HG02588 (cell line): ENCODE data around the gene TMEM164.
A peak's percentile ranks its signal among the peaks of the same experiment; 100 is the strongest.
"Not testable (repeated sequence)": the region's sequence is repeated elsewhere in the genome, so short reads cannot be mapped to it uniquely, and the experiment has no call there.

ENCODE experiments used
- ATAC-seq: cut with Tn5 transposase; IDR thresholded peaks from one replicate; pipeline ENCODE4 v1.9.1; 2021; ENCODE audit warnings: mild to moderate bottlenecking, moderate library complexity; ENCODE audit not compliant: unreplicated experiment

TMEM164 gene

DNA sequence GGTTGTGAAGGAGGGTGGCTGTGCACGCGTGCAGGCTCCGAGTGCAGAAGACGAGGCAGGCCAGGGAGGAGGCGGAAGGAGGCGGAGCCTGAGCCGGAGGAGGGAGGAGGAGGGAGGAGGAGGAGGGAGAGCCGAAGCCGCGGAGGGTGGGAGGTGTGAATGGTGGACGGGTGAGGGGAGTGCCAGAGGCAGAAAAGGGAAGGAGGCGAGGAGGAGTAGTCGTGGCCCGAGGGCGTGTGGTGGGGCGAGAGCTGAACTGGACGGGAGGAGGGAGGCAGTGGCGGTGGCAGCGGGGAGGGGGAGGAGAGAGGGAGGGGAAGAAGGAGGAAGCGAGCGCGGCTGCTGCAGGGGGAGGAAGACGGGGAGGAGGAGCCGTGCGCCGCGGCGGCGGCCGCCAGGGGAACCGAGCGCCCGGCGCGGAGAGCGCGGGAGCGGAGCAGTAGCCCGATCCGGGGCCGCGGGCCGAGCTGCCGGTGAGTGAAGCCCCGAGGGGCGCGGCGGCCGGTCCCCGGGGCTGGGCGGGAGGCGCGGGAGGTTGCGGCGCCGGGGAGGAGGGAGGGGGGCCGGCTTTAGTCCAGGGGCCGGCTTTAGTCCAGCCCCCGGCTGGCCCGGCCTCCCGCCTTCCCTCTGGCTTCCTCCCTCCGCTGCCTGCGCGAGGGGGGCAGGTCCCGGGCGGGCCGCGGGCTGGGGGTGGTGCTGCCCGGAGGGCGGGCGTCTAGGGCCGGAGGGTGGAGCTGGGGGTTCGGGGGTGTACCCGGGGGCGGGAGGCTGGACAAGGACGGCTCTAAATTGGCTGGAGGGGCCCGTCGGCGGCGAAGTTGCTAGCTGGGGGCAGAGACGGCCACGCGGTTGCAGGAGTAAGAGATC lies at the start of gene TMEM164:
TMEM164 (plus strand) TSS at position 815 of the 867 bp plus-strand sequence. CDS start 661 bp downstream, outside the sequence.
- ATAC-seq, result peak; percentile 83

DNA sequence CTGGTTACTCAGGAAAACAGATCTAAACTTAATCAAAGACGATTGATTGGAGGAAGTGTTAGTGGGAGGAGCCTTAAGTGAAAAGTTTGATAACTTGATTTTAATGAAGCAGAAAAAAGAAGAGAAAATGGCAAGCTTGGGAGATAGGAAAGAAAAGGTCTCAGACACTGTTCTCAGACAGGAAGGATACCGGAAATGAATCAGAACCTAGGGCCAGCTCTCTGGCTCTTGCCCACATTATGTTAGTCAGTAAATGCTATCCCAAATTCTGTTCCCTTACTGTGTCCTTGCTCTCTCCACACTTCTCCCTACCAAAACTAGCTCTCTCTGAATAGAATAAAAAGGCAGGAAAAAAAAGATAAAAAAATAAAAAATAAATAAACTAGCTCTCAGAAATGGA lies 48.6 kb upstream of the TMEM164 start:
- ATAC-seq, result no peak

DNA sequence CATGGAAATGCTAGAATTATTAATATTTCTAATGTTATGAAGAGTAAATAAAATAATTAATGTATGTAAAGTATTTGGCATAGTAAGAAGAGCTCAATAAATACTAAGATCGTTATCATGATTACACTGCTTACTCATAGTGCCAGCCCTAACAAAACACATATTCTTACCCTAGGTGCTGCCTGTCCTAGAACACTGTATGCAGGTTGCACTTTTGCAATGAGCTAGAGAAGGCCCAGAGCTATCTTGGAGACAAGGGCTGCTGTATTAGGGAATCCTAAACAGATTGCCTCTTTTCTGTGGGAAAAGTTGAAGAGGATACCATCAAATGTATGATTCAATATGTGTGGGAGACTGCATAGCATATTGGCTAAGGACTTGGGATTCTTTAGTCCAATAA lies 48.0 kb upstream of the TMEM164 start:
- ATAC-seq, result no peak

DNA sequence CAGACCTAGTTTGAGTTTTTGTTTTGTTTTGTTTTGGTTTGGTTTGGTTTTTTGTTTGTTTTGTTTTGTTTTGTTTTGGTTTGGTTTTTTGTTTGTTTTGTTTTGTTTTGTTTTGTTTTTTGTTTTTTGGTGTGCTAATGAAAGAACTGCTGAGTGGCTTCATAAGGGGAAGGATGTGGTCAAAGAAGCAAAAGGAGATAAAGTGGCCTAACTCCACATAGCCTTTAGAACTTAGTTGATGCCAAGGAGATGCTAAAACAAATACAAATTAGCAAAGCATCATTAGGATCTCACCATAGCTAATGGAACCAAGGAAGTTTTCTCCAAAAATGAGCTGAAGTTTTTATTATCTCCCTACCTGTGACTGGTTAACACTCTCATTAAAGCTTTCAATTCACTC lies 44.6 kb upstream of the TMEM164 start:
- ATAC-seq, result no peak

DNA sequence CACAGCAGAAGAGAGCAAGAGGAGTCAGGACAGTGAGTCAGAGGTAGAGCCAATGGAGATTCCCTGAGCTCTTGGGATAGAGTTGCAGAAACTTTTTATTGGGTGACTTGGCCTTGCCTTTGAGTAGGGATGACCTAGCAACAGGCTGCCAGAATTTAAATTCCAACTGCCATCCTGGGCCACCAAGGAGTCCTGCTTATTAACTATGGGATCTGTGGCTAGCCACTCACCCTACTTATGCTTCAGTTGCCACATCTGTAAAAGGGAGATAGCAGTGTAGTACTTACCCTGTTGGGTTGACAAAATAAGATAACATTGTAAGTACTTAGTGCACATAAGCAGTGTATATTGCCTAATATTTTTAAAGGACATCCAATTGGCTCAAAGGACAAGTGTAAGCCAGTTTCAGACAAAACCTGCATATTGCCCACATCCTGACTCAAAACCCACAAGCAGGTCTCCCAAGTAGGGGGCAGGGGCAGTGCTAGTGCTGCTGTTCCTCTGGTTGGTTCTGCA lies 43.5 kb upstream of the TMEM164 start:
- ATAC-seq, result no peak

DNA sequence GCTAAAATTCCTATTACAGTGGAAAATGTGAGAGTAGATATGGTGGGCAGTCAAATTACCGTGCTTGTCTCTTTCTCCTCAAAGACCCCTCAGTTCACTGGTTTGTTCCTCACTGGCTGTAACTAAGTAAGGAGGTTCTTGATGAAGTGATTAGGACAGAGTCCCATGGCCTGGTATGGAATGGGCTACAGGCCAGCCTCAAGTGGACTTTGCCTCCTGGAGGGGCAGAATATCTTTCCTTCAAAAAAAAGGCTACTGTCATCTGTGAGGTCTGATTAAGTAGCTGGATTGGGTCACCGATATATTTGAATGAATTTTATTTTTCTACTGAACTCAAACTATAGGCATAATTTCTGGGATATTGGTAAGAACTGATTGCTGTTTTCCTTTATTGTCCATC lies 38.5 kb upstream of the TMEM164 start:
- no peak for ATAC-seq

DNA sequence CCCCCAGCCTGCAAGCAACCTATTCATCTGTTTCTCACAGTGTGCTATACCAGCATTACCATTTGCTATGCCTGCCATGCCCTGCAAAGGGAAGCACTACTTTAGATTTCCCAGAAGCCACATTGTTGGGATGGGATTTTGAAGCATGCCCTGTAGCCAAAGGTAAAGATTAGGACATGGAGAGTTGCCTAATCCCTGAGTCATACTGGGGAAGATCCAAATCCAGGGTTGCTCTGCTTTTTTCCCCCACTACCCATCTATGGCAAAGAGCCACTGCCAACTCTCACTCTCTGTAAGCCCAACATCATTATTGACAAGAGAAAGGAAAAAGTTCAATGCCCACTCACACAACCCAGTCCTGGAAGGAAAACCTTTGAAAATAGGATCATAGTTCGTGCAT lies 36.7 kb upstream of the TMEM164 start:
- ATAC-seq, result no peak

DNA sequence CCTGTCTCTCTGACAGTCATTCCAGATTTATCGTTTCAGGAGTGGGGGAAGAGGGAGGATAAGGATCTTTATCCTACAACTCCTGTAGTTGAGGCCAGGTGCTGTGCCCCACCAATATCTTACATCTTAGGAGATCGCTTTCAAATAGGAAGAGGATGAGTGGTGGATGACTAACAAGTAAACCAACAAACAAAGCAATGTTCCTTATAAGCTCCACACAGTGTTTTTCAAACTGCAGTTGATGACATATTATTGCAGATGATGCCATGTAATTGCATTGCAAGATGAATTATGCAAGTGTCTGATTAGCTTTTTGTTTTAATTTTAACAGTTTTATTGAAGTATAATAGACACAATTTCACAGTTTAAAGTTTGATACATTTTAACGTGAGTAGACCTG lies 35.8 kb upstream of the TMEM164 start:
- ATAC-seq, result no peak

DNA sequence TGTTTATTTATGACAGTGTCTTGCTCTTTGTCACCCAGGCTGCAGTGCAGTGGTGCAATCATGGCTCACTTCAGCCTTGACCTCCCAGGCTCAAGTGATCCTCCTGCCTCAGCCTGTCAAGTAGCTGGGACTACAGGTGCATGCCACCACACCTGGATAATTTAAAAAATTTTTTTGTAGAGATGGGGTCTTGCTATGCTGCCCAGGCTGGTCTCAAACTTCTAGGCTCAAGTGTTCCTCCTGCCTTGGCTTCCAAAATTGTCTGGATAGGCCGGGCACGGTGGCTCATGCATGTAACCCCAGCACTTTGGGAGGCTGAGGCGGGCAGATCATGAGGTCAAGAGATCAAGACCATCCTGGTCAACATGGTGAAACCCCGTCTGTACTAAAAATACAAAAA lies 32.1 kb upstream of the TMEM164 start:
- ATAC-seq, result not testable (repeated sequence)

DNA sequence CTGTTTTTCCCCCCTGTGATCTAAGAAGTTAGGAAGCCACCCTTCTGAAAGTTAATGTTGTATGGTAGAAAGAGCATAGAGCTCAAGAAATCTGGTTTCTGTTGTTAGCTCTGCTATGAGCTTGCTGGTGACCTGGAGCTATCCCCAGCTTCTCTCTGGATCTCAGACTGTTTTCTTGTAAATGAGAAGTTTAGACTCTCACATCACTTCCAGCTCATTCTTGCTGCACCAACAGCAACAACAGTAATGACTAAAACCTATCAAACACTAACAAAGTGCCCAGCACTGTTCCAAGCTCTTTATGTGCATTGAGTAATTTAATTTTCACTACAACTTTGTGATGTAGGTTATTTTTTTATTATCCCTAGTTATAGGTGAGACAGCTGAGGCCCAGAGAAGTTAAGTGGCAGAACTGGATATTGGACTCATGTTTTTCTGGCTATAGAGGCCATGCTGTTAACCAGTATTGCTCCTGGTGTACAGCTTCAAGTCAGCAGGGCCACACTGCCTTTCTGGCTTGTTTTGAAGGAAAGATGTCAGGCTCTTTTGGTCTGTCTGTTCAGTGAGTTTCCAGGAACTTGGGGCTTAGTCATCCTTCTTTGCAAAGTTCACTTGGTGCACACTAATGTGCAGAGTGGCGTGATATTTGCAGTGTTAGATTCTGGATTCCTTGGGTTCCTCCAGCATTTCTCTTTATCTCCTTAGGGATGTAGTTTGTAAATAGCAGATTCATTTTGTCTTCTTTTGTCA lies 27.8 kb upstream of the TMEM164 start:
- ATAC-seq, result no peak

DNA sequence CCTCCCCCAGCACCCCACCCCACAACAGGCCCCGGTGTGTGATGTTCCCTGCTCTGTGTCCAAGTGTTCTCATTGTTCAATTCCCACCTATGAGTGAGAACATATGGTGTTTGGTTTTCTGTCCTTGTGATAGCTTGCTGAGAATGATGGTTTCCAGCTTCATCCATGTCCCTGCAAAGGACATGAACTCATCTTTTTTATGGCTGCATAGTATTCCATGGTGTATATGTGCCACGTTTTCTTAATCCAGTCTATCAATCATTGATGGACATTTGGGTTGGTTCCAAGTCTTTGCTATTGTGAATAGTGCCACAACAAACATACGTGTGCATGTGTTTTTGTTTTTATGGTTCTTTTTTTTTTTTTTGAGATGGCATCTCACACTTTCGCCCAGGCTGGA lies 17.7 kb upstream of the TMEM164 start:
- ATAC-seq, result not testable (repeated sequence)

DNA sequence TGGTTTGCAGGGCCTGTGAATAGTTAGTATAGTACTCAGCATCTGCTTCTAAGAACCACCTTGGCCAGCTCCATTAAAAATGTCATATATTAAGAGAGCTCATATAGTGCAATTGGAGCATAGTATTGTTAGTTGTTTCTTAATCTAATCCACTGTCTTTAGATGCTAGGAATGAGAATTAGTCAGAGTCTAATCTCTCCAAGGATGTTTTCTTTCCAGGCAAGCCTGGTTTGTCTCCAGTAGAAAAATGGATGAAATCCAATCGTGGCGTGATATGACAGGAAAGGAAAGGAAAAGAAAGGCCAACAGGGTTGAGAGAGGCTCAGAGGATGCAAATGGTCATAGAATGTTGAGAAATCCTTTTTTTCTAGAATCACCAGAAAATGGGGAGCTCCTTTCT lies 15.0 kb upstream of the TMEM164 start:
- ATAC-seq, result no peak

DNA sequence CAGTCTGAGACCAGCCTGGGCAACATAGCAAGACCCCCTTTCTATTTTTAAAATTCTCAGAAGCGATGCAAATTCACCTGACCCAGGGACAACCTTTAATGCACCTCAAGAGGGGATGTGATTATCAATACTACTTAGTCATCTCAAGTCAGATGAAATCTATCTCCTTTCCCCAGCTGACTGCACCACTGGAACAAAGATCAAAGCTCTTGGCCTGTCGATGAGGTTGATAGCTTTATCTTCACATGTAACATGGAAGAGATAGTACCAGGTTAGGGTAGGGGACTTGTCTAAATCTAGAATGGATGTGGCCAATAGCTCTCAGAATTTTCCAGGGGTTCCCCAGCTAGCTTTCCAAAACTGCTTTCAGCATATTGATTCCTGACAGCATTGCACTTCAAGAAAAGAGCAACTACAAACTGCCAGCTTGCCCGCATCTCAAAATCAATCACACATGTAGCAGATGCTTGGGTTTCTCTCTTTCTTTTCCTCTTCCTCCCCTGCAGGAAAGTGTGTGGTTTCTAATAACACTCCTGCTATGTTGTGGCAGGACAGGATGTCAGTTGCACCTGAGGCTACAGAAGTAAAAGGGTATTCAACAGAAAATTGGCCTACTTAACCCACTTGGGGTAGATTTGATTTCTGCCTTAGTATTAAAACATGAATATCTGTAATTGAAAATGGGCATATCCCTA lies 12.2 kb upstream of the TMEM164 start:
- ATAC-seq, result no peak

DNA sequence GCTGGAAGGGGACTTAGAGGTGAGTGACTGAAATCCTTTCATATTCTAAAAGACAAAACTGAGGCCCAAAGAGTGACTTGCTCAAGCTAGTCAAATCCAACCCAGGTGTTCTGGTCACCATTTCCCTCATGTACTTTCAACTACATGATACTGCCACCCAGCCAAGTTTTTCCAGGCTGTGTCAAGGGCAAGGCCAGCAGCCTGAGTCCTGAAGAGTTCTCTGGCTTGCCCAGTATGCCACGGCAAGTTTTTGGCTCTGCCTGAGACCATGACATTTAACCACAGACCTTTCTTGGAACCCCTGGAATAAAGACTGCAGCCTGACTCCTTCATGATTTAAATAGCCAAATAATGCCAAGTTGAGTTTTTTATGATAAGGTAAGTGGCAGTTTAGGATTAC lies 10.7 kb upstream of the TMEM164 start:
- no peak for ATAC-seq

DNA sequence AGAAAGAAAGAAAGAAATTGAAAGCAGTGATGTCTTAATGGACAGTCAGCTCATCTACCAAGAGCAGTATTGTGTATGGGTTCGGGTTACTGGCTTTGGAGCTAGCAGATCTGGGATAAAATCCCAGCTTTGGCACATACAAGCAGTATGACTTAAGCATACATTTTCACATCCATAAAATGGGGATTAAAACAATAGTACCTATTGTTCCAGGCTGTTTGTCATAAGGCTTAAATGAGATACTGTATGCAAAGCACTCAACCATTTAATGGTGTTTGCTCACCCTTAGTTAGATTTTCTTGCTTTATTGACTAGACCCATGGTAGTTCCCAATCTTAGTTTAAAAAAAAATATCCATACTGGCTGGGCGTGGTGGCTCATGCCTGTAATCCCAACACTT lies 7.8 kb upstream of the TMEM164 start:
- ATAC-seq, result no peak

DNA sequence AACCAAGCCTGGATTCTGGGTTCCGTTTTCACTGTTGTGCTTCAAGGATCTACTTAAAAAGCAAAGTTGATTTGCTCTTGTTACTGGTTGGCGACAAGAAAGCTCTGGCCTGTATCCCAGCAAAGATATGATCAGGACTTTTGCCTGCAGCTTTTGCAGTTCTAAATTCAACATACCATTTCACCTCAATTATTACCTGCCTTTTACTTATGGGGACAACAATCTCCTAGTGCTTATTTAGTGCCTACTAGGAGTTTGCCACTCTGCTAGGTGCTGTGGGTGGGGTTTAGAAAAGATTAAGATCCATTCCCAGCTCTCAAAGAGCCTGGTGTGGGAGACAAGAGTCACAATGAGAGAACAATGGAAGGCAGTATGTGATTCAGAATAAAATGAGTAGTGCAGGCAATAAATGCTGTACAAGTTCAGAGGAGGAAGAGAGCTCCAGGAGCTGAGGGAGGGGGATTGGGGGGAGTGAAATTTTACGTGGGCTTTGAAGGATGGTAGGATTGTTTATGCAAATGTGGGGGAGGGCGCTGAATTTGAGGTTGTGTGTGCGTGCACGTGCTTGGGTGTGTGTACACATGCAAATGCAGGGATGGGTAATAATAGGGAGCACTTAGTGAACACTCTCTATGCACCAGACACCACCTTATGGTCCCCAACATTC lies 5.0 kb upstream of the TMEM164 start:
- ATAC-seq, result no peak

DNA sequence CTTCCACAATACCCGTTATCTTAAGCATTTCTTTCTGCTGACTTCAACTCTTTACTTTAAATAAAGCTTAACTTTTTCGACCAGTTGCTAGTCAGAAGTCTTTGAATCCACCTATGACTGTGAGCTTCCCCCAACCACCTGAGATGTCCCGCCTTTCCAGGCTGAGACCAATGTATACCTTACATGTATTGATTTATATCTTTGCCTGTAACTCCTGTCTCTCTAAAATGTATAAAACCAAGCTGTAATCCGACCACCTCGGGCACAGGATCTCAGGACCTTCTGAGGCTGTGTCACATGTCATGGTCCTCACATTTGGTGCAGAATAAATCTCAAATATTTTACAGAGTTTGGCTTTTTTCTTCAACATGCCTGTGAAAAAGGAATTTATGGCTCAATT lies 2.9 kb upstream of the TMEM164 start:
- ATAC-seq, result no peak

DNA sequence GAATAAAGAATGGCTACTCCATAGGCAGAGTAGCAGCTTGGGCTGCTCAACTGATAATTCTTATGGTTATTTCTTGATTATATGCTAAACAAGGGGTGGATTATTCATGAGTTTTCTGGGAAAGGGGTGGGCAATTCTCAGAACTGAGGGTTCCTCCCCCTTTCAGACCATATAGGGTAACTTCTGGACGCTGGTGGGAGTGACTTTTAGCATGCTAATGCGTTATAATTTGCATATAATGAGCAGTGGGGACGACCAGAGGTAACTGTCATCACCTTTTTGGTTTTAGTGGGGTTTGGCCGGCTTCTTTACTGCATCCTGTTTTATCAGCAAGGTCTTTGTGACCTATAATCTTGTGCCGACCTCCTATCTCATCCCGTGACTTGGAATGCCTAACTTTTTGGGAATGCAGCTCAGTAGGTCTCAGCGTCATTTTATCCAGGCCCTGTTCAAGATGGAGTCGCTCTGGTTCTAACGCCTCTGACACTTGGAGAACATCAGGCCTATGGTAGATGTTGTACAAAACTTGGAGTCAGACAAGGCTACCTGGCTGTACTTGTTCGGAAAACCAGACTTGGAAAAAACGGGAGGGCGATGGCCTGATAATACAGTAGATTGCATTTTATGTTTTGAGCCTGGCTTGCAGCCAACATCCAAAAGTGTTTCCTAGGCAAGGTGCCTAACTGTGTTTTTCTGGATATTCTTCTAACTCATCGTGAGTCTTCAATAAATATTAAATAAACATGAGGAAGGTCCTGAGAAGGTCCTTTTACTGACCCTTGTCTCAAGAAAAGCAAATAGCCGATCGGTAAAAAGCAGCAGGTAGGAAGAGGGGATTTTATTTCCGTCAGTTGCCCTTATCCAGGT lies 1.8 kb upstream of the TMEM164 start:
- ATAC-seq, result no peak

DNA sequence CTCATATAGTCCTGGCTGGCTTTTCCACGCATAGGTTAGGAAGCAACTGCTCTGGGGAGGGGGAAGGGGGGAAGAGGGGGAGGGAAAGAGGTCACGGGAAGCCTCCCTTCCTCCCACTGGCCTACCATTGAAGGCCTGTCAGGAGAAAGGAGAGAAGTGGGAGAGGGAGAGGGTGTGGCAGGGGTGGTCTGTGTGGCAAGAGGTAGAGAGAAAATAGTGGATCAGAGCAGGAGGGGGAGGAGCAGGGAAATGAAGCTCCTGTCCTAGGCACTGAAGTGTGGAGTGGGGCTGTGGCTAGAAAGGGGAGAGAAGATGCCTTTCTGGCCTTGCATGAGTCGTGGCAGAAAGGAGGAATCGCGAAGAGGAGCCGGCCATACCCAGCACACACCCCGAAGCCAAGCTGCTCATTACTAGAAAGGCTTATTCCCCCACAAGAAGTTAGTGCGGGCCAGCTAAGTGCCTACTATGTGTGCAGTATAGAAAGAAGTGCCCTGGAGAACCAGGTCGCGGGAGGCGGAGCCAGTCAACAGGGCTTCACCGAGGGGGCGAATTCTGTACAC lies 1.1 kb upstream of the TMEM164 start:
- no peak for ATAC-seq
